Measurements from ENCODE around the gene CACNA1G. TPM values are rescaled to one million over a fixed set of nuclear protein-coding genes. Genes with fewer than 3 reads are reported as not detected.

CACNA1G gene
- total and polyA plus RNA-seq, 2 donors (not counting 3 experiments of a cell fraction or from before 2014, with no cell fraction given), result not detected

DNA sequence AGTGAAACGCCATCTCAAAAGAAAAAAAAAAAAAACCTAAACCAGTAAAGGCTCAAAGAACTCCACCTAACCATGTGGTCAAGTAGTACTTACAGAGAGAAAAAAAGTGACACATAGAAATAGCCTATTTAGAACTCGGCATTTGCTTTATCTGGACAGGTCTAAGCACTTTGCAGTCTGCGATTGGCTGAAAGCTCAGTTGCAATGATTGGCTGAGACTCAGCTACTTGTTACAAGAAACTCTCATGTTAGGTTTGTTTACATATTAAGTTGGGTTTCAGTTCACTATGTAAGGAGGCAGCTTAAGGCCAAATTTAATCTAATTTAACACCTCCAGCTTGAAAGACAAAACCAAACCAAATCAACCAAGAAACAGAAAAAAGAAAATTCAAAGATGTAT lies 93.2 kb downstream of the CACNA1G start:
- Histone ChIP-seq H3K9ac (replicated peaks; ENCODE audit: extremely low read depth, insufficient read depth, low read length) (no peak overlapping the region), H3K9me3 (replicated peaks; ENCODE audit: control insufficient read depth, insufficient read depth, low read length) (no peaks in the 10 kb centered on the region), H3K36me3 (ENCODE audit: control insufficient read depth in 2 of 2, extremely low read depth in 1 of 2, insufficient read depth in 2 of 2, low read length in 2 of 2) (no peaks in the 10 kb centered on the region), H3K79me2 (ENCODE audit: control insufficient read depth, insufficient read depth, low read length) (no peaks in the 10 kb centered on the region), H3K4me3 (replicated peaks in 1 of 3; ENCODE audit: insufficient read depth in 1 of 3, low read depth in 1 of 3, low read length in 3 of 3) (no peak overlapping the region), H2AFZ (ENCODE audit: low read depth, low read length) (no peak overlapping the region), H3K27me3 (ENCODE audit: control insufficient read depth in 2 of 2, insufficient read depth in 2 of 2, low read length in 2 of 2) (no peaks in the 10 kb centered on the region), H4K20me1 (replicated peaks; ENCODE audit: control insufficient read depth, extremely low read depth, insufficient read depth, low read length) (no peaks in the 10 kb centered on the region), H3K4me2 (ENCODE audit: insufficient read depth, low read length) (no peak overlapping the region), H3K27ac (ENCODE audit: insufficient read depth, low read depth, low read length) (no peak overlapping the region), H3K9me1 (replicated peaks; ENCODE audit: control insufficient read depth, extremely low read depth, insufficient read depth, low read length) (no peaks in the 10 kb centered on the region), H3K4me1 (ENCODE audit: control insufficient read depth, extremely low read depth, insufficient read depth, low read length) (no peaks in the 10 kb centered on the region)
- dilution Hi-C loops (cut with MboI; ENCODE audit: extremely low pct_ligation_motif_present, low sequenced_read_pairs), result no loop called here
- no peak for FAIRE-seq
- no peak for DNase-seq (ENCODE audit: low read depth, low spot score)
- POLR2A ChIA-PET, result no interaction called here
- TF ChIP-seq GATA2 (IDR thresholded peaks at IDR 0.05; ENCODE audit: insufficient read depth, insufficient read length, low read depth, low read length), result no peak
- no peak for TF ChIP-seq EZH2 (IDR thresholded peaks at IDR 0.05; ENCODE audit: borderline replicate concordance, low read depth, low read length, severe bottlenecking)
- TF ChIP-seq FOS (IDR thresholded peaks at IDR 0.05; ENCODE audit: borderline replicate concordance, insufficient read depth, low read length), result no peak
- TF ChIP-seq MYC (IDR thresholded peaks at IDR 0.05; ENCODE audit: low read depth, low read length), result no peak
- BruUV-seq (replicated peaks), result no TSS peak
- CTCF ChIA-PET, result interaction anchor here (0.6 to 1.4 kb wide), 3 partner anchors 15 to 40 kb away, joined by 4 to 5 read pairs (median 4); no protein-coding TSS in a partner anchor
- intact Hi-C loops (cut with micrococcal nuclease), result no loop called here

DNA sequence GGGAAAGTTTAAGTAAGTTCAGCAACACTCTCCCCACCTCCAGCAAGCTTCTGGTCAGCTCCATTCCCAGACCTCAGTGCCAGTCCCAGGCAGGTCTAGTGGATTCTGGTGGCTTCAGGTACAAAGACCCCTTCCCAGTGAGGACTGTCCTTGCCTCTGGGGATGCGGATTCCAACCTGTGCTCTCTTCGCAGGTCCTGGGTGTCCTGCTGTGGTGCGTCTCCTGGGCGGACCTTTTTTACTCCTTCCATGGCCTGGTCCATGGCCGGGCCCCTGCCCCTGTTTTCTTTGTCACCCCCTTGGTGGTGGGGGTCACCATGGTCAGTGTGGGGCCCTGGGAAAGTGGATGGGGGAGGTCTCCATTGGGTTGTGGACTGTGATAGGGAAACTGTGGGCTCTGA lies 96.0 kb downstream of the CACNA1G start:
- Histone ChIP-seq H3K27me3 (ENCODE audit: control insufficient read depth in 2 of 2, insufficient read depth in 2 of 2, low read length in 2 of 2) (no peaks in the 10 kb centered on the region), H2AFZ (ENCODE audit: low read depth, low read length) (no peak overlapping the region), H3K4me2 (ENCODE audit: insufficient read depth, low read length) (no peak overlapping the region), H3K27ac (ENCODE audit: insufficient read depth, low read depth, low read length) (no peak overlapping the region), H3K9me1 (replicated peaks; ENCODE audit: control insufficient read depth, extremely low read depth, insufficient read depth, low read length) (no peaks in the 10 kb centered on the region), H4K20me1 (replicated peaks; ENCODE audit: control insufficient read depth, extremely low read depth, insufficient read depth, low read length) (no peaks in the 10 kb centered on the region), H3K9me3 (replicated peaks; ENCODE audit: control insufficient read depth, insufficient read depth, low read length) (no peaks in the 10 kb centered on the region), H3K79me2 (ENCODE audit: control insufficient read depth, insufficient read depth, low read length) (no peaks in the 10 kb centered on the region), H3K9ac (replicated peaks; ENCODE audit: extremely low read depth, insufficient read depth, low read length) (no peak overlapping the region), H3K4me1 (ENCODE audit: control insufficient read depth, extremely low read depth, insufficient read depth, low read length) (peaks cover 19% of the 10 kb centered on the region), H3K36me3 (ENCODE audit: control insufficient read depth in 2 of 2, extremely low read depth in 1 of 2, insufficient read depth in 2 of 2, low read length in 2 of 2) (no peaks in the 10 kb centered on the region), H3K4me3 (replicated peaks in 1 of 3; ENCODE audit: insufficient read depth in 1 of 3, low read depth in 1 of 3, low read length in 3 of 3) (no peak overlapping the region)
- ChIA-PET POLR2A (no interaction called here), CTCF (no interaction called here)
- intact Hi-C loops (cut with micrococcal nuclease) (no loop called here), dilution Hi-C loops (cut with MboI; ENCODE audit: extremely low pct_ligation_motif_present, low sequenced_read_pairs) (no loop called here)
- FAIRE-seq, result no peak
- TF ChIP-seq POLR2AphosphoS5 (IDR thresholded peaks at IDR 0.05; ENCODE audit: insufficient read depth, low read depth, low read length) (no peak), JUN (IDR thresholded peaks at IDR 0.05; ENCODE audit: borderline replicate concordance, insufficient read depth, insufficient read length, low read depth) (no peak), POLR2A (IDR thresholded peaks at IDR 0.05; ENCODE audit: low read depth, low read length) (no peak), MYC (IDR thresholded peaks at IDR 0.05; ENCODE audit: low read depth, low read length) (no peak), FOS (IDR thresholded peaks at IDR 0.05; ENCODE audit: borderline replicate concordance, insufficient read depth, low read length) (no peak), EZH2 (IDR thresholded peaks at IDR 0.05; ENCODE audit: borderline replicate concordance, low read depth, low read length, severe bottlenecking) (no peak), GATA2 (IDR thresholded peaks at IDR 0.05; ENCODE audit: insufficient read depth, insufficient read length, low read depth, low read length) (no peak)
- TF ChIP-seq, protein P1, sequence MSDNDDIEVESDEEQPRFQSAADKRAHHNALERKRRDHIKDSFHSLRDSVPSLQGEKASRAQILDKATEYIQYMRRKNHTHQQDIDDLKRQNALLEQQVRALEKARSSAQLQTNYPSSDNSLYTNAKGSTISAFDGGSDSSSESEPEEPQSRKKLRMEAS (IDR thresholded peaks at IDR 0.05; ENCODE audit: insufficient read depth, insufficient read length), result no peak
- TF ChIP-seq, protein P2, sequence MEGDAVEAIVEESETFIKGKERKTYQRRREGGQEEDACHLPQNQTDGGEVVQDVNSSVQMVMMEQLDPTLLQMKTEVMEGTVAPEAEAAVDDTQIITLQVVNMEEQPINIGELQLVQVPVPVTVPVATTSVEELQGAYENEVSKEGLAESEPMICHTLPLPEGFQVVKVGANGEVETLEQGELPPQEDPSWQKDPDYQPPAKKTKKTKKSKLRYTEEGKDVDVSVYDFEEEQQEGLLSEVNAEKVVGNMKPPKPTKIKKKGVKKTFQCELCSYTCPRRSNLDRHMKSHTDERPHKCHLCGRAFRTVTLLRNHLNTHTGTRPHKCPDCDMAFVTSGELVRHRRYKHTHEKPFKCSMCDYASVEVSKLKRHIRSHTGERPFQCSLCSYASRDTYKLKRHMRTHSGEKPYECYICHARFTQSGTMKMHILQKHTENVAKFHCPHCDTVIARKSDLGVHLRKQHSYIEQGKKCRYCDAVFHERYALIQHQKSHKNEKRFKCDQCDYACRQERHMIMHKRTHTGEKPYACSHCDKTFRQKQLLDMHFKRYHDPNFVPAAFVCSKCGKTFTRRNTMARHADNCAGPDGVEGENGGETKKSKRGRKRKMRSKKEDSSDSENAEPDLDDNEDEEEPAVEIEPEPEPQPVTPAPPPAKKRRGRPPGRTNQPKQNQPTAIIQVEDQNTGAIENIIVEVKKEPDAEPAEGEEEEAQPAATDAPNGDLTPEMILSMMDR (IDR thresholded peaks at IDR 0.05; ENCODE audit: extremely low read depth in 1 of 2, insufficient read depth in 1 of 2, low read depth in 1 of 2, low read length in 2 of 2), result no peak
- BruUV-seq (replicated peaks), result no TSS peak
- DNase-seq (ENCODE audit: low read depth, low spot score), result no peak

All from endothelial cell of umbilical vein (primary cell).